K562 treated with DMSO at 1 percent for 4 hours (cell line): ENCODE results near the gene BTAF1. TPM values are rescaled to one million over a fixed set of nuclear protein-coding genes. Genes with fewer than 3 reads are reported as not detected.

Experiments
- total RNA-seq: library from RNA; unstranded; fragments of 300-600 nt; gene quantifications from 2 replicates; pipeline ENCODE4 v1.2.3, GENCODE V29; 2022; ENCODE audit not compliant: insufficient read depth

BTAF1 gene
- total RNA-seq, result 17.9 and 24.0 TPM in 2 replicates

GRCh38 chr10:91923371-91924211 is at the start of gene BTAF1:
BTAF1 (plus strand) TSS chr10:91923770; CDS start chr10:91924077, 307 bp downstream.

GRCh38 chr10:91909117-91909677 is 14.4 kb upstream of the BTAF1 start, which contains the start of gene FGFBP3:
FGFBP3 (minus strand) TSS chr10:91909486; CDS start chr10:91908969, 517 bp downstream.

Other genes starting within 250 kb of the BTAF1 start
- 12.0 and 12.1 TPM in 2 replicates for gene TNKS2, start 125.3 kb upstream of the BTAF1 start, total RNA-seq
- 1.9 and 3.4 TPM in 2 replicates for gene FGFBP3, start 14.3 kb upstream of the BTAF1 start, total RNA-seq